ENCODE measurements around the gene RNU6-8. TPM values are rescaled to one million over a fixed set of nuclear protein-coding genes. Genes with fewer than 3 reads are reported as not detected.

RNU6-8 gene
- total and polyA plus RNA-seq, 5 donors = not detected

DNA sequence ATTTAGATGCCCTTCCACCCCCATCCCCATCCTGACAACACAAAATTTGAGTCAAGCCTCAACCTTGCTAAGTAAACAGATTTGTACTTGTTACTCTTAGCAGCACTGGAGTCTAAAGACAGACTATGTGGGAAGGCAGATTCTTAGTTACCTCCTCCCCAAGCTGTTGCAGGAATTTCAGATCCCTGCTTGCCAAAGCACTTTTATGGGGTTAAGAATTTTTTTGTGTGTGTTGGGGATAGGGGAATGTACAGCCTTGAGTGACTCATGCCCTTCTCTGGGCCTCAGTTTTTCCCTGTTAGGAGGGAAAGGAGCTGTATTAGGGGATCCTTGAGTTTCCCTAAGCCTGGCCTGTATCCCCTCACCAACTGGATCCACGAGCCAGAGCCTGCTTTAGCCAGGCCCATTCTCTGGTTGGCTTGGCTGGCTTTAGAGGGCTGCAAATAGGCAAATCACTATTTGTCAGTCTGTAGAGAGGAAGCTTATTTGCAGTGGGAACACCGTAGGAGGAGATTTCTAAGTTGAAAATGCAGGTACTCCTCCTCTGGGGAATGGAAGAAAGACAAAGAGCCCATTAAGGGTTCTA, 27.7 kb upstream of the RNU6-8 start:
- intact Hi-C loops (cut with DNase I) = no loop called here
- Histone ChIP-seq H3K27ac (ENCODE audit: low read length) (peak overlapping the region; percentile 25), H3K4me1 (ENCODE audit: control insufficient read depth, insufficient read depth, low read length) (no peaks in the 10 kb centered on the region), H3K4me3 (ENCODE audit: low read length) (no peak overlapping the region), H3K27me3 (ENCODE audit: control insufficient read depth, insufficient read depth) (no peaks in the 10 kb centered on the region), H3K9me3 (ENCODE audit: control insufficient read depth, low read length) (no peaks in the 10 kb centered on the region)
- DNase-seq = no peak
- peak in 1 of 2 donors; percentile 41 for ATAC-seq
- 90% methylated on average over 2 of the region's 2 CpGs for WGBS

DNA sequence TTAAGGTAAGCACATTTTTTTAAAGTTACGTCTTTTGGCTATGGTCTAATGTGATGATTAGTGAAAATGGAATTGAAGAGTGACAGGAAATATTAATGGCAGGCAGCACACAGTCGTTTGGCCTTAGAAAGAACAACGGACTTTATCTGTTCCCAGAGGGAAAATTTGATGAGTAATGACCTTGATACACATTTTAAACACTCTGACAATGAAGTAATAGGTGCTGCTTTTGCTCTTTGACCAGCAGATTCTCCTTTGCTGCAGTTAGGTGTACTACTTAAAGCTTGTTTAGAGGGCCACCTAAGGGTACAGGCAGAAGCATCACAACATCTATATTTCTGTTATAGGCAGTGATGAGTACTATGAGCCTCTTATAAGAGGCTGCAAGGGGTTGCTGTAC, 27.1 kb upstream of the RNU6-8 start:
- Histone ChIP-seq H3K27ac (ENCODE audit: low read length) (peak overlapping the region; percentile 25), H3K4me1 (ENCODE audit: control insufficient read depth, insufficient read depth, low read length) (no peaks in the 10 kb centered on the region), H3K4me3 (ENCODE audit: low read length) (no peak overlapping the region), H3K27me3 (ENCODE audit: control insufficient read depth, insufficient read depth) (no peaks in the 10 kb centered on the region), H3K9me3 (ENCODE audit: control insufficient read depth, low read length) (no peaks in the 10 kb centered on the region)
- ATAC-seq (peak; percentile 19 to 39), DNase-seq (no peak)
- 23% methylated on average over 3 of the region's 3 CpGs for WGBS
- intact Hi-C loops (cut with DNase I) = no loop called here

DNA sequence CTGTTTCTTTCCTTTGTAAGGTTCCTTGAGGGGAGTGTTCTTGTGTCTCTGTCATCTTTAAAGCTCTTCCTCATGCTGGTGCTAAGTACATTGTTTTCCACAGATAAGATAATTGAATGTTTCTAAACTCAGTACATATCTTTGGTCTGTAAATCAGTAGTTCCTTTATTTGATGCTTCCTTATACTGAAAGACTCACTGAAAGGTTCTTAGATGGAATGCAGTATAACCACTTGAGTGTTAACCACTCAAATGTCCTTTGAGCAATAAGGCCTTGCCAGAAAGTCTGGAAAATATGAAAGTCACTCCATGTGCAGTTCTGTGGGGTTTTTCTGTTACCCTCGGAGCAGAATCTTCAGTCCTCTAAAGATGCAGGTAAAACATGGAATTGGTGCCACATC, 23.0 kb upstream of the RNU6-8 start:
- no peak overlapping the region for H3K4me3 ChIP-seq (ENCODE audit: low read length)
- intact Hi-C loops (cut with DNase I) = no loop called here
- no peak overlapping the region for H3K27ac ChIP-seq (ENCODE audit: low read length)
- 66% methylated on average over 1 of the region's 1 CpG for WGBS
- ATAC-seq (no peak), DNase-seq (no peak)
- no peaks in the 10 kb centered on the region for H3K27me3 ChIP-seq (ENCODE audit: control insufficient read depth, insufficient read depth)
- H3K4me1 ChIP-seq (ENCODE audit: control insufficient read depth, insufficient read depth, low read length) = no peaks in the 10 kb centered on the region
- H3K9me3 ChIP-seq (ENCODE audit: control insufficient read depth, low read length) = no peaks in the 10 kb centered on the region

DNA sequence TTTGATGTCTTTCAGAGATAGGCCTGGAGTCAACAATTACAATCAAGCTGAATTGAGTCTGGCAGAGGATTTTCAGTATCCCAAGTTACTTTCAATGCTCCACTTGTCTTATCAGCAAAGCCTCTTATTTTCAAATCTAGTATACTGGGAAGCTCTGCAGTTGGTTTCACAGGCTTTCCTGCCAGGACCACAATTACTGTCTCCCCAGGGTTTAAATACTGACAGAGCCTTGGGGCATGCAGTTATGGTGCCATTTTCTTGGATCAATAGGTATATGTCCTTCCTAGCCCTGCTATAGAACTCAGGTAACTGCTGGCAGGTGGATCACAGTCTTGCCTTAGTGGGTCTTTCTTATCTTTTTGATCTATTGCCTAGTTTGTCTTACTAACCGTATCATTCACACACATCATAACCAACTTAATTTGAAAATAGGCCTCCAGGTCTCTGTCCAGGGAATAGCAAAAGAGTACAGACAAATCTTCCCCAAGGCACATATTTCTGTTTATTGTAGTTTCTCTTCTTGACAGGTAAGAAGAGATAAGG, 22.4 kb upstream of the RNU6-8 start:
- intact Hi-C loops (cut with DNase I) = no loop called here
- peak overlapping the region; percentile 83 for H3K27ac ChIP-seq (ENCODE audit: low read length)
- no peak overlapping the region for H3K4me3 ChIP-seq (ENCODE audit: low read length)
- no peaks in the 10 kb centered on the region for H3K9me3 ChIP-seq (ENCODE audit: control insufficient read depth, low read length)
- ATAC-seq (no peak), DNase-seq (no peak)
- no peaks in the 10 kb centered on the region for H3K27me3 ChIP-seq (ENCODE audit: control insufficient read depth, insufficient read depth)
- 53% methylated on average over 1 of the region's 1 CpG for WGBS
- no peaks in the 10 kb centered on the region for H3K4me1 ChIP-seq (ENCODE audit: control insufficient read depth, insufficient read depth, low read length)

DNA sequence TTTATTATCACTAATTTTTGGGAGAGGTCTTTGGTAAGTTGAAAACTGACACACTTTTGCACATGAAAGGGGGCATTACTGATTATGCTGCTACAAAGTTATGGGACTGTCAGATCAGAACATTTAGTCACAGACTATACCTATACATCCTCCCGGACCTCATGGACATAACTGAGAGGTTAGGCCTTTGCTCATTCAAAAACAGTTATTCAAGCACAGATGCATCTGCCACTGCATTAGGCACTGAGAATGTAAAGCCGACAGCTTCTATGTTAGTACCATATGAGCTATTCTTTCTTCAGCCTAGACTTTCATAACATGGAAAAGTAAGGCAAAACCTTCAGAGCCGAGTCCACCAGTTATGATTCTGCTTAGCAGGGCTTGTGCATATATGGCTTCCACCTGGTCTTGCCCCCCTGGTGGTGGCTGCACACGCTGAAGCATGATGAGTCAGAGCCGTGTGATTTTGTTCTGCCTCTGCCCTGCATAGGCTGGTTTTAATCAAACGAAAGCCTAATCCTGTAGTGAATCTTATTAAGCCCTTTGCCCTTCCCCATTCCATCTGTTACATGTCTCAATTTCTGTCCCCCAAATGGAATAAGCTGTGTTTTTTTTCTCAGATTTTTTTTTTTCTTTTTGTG, 21.8 kb upstream of the RNU6-8 start:
- DNase-seq (no peak), ATAC-seq (peak; percentile 61 to 79)
- no peaks in the 10 kb centered on the region for H3K4me1 ChIP-seq (ENCODE audit: control insufficient read depth, insufficient read depth, low read length)
- intact Hi-C loops (cut with DNase I) = no loop called here
- no peak overlapping the region for H3K4me3 ChIP-seq (ENCODE audit: low read length)
- H3K9me3 ChIP-seq (ENCODE audit: control insufficient read depth, low read length) = no peaks in the 10 kb centered on the region
- H3K27ac ChIP-seq (ENCODE audit: low read length) = no peak overlapping the region
- 54% methylated on average over 6 of the region's 6 CpGs for WGBS
- H3K27me3 ChIP-seq (ENCODE audit: control insufficient read depth, insufficient read depth) = no peaks in the 10 kb centered on the region

DNA sequence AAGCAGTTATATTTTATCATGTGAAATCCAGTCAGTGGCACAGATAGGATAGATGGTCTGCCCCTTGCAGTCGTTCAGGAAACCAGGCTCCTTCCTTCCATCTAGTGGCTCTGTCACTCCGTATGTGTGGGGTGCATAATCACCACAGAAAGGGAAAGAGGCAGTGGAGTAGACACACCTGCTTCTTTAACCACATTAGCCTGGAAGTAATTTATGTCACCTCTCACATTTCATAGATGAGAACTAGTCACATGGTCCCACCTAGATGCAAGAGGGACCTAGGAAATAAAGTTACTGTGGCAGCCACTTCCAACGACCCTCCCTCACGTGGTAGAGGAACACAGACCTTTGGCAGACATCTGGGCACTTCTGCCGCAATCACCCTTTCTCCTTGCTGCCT, 14.2 kb upstream of the RNU6-8 start:
- no peak overlapping the region for H3K4me3 ChIP-seq (ENCODE audit: low read length)
- DNase-seq (no peak), ATAC-seq (no peak)
- intact Hi-C loops (cut with DNase I) = loop anchor here in 1 of 4 donors (5.0 kb wide), 1 partner anchor 495 kb away; no protein-coding TSS in a partner anchor
- H3K27me3 ChIP-seq (ENCODE audit: control insufficient read depth, insufficient read depth) = no peaks in the 10 kb centered on the region
- no peak overlapping the region for H3K27ac ChIP-seq (ENCODE audit: low read length)
- no peaks in the 10 kb centered on the region for H3K9me3 ChIP-seq (ENCODE audit: control insufficient read depth, low read length)
- H3K4me1 ChIP-seq (ENCODE audit: control insufficient read depth, insufficient read depth, low read length) = no peaks in the 10 kb centered on the region
- 30% methylated on average over 5 of the region's 5 CpGs for WGBS

DNA sequence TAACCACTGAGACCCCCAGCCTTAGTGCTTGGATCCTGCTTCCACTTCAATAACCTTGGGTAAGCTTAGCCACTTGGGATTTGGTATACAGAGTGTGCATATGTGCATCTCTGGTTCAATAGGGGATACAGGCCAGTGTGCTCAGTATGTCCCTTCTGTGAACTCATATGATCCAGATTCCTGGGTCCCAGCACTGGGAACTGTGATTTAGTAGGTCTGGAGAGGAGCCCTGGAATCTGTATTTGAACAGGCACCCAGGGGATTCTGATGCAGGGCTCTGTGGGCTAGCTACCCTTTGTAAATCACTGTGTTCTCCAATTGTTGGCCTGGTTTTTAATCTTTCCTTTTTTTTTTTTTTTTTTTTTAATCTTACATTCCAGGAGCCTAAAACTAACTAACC, 9.8 kb upstream of the RNU6-8 start:
- ATAC-seq (no peak), DNase-seq (no peak)
- Histone ChIP-seq H3K9me3 (ENCODE audit: control insufficient read depth, low read length) (no peaks in the 10 kb centered on the region), H3K4me1 (ENCODE audit: control insufficient read depth, insufficient read depth, low read length) (no peaks in the 10 kb centered on the region), H3K4me3 (ENCODE audit: low read length) (no peak overlapping the region), H3K27me3 (ENCODE audit: control insufficient read depth, insufficient read depth) (no peaks in the 10 kb centered on the region), H3K27ac (ENCODE audit: low read length) (no peak overlapping the region)
- intact Hi-C loops (cut with DNase I) = no loop called here

DNA sequence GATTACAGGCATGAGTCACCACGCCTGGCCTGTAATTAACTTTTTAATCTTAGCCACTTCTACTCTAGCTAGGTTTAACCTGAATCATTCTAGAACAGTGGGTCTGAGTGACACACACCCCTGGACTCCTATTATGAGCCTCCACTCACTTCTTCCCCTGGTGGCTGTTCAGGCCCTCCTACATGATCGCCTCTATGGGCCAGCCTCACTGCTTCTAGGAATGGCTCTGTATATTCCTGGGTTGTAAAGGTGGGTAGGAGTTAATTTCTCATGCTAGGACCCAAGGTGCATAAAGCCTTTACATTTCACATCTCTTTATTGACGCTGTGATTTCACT, 8.0 kb upstream of the RNU6-8 start:
- ATAC-seq (no peak), DNase-seq (no peak)
- no peaks in the 10 kb centered on the region for H3K4me1 ChIP-seq (ENCODE audit: control insufficient read depth, insufficient read depth, low read length)
- no peaks in the 10 kb centered on the region for H3K27me3 ChIP-seq (ENCODE audit: control insufficient read depth, insufficient read depth)
- H3K9me3 ChIP-seq (ENCODE audit: control insufficient read depth, low read length) = no peaks in the 10 kb centered on the region
- intact Hi-C loops (cut with DNase I) = no loop called here
- over 99% methylated on average over 3 of the region's 3 CpGs for WGBS
- H3K4me3 ChIP-seq (ENCODE audit: low read length) = no peak overlapping the region
- H3K27ac ChIP-seq (ENCODE audit: low read length) = no peak overlapping the region

DNA sequence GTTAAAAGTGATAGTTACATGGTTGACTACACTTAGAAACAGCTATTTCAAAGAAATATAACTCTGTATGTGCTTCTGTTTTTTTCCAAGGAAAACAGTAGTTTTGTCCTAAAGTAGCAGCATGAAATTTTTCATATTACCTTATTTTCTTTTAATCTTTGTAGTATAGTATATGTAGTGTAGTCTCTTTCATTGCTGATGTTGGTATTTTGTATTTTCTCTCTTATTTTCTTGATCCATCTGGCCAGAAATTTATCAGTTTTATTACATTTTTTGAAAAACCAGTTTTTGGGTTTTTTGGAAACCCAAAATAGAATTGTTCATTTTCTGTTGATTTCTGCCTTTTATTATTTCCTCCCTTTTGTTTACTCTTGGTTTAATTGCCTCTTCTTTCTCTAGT, 6.4 kb upstream of the RNU6-8 start:
- Histone ChIP-seq H3K9me3 (ENCODE audit: control insufficient read depth, low read length) (no peaks in the 10 kb centered on the region), H3K4me3 (ENCODE audit: low read length) (no peak overlapping the region), H3K4me1 (ENCODE audit: control insufficient read depth, insufficient read depth, low read length) (no peaks in the 10 kb centered on the region), H3K27ac (ENCODE audit: low read length) (no peak overlapping the region), H3K27me3 (ENCODE audit: control insufficient read depth, insufficient read depth) (no peaks in the 10 kb centered on the region)
- no peak for DNase-seq
- ATAC-seq = no peak
- intact Hi-C loops (cut with DNase I) = loop anchor here in 1 of 4 donors (10.0 kb wide), 1 partner anchor 645 kb away; the partner anchor contains the start of gene NUBPL

DNA sequence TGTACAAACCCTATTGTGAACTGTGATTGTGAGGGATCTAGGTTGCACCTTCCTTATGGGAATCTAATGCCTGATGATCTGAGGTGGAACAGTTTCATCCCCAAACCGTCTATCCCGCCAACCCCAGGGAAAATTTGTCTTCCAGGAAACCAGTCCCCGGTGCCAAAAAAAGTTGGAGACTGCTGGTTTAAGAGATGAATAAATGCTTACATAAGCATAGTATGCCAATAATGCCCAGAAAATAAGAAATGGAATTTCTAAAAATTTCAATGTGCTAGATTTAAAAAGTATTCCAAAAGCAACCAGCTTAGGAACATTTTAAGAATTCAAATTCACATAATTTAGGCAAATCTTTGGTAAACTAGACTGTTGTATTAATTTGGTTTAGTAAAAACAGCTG, 5.4 kb upstream of the RNU6-8 start:
- intact Hi-C loops (cut with DNase I) = loop anchor here in 1 of 4 donors (10.0 kb wide), 1 partner anchor 644 kb away; the partner anchor contains the start of gene NUBPL
- Histone ChIP-seq H3K27me3 (ENCODE audit: control insufficient read depth, insufficient read depth) (no peaks in the 10 kb centered on the region), H3K4me3 (ENCODE audit: low read length) (no peak overlapping the region), H3K4me1 (ENCODE audit: control insufficient read depth, insufficient read depth, low read length) (no peaks in the 10 kb centered on the region), H3K27ac (ENCODE audit: low read length) (no peak overlapping the region), H3K9me3 (ENCODE audit: control insufficient read depth, low read length) (no peaks in the 10 kb centered on the region)
- ATAC-seq = no peak
- WGBS = 64% methylated on average over 3 of the region's 3 CpGs
- no peak for DNase-seq

DNA sequence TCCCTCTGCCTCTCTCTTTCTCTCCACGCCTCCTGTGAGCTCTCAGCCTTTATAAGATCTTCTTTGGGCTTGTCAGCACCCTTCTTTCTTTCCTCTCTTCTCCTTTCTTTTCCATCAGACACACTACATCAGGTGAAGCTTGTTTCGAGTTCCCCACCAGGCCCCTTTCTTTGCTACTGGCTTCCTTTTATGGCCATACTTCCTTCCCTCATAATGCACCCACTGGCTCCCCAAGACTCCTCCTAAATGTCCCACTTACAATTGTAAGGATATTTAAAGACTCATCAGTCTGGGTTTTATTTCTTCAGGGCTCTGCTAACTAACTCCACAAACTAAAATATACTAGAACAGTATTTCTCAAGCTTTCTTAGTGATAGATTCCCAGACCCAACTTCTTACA, 3.5 kb upstream of the RNU6-8 start:
- WGBS = 67% methylated on average over 2 of the region's 2 CpGs

More for the DNA sequence above, 3.5 kb upstream of the RNU6-8 start:
- intact Hi-C loops (cut with DNase I) = loop anchor here in 1 of 4 donors (10.0 kb wide), 1 partner anchor 642 kb away; the partner anchor contains the start of gene NUBPL
- ATAC-seq (no peak), DNase-seq (no peak)
- H3K27ac ChIP-seq (ENCODE audit: low read length) = no peak overlapping the region
- no peak overlapping the region for H3K4me3 ChIP-seq (ENCODE audit: low read length)
- no peaks in the 10 kb centered on the region for H3K4me1 ChIP-seq (ENCODE audit: control insufficient read depth, insufficient read depth, low read length)
- no peaks in the 10 kb centered on the region for H3K27me3 ChIP-seq (ENCODE audit: control insufficient read depth, insufficient read depth)
- H3K9me3 ChIP-seq (ENCODE audit: control insufficient read depth, low read length) = no peaks in the 10 kb centered on the region

Measured in right cardiac atrium (tissue), 5 donors.